HG02943 (cell line): ENCODE results near the gene ZNRD2.
A peak's percentile ranks its signal among the peaks of the same experiment; 100 is the strongest.
"Not testable (repeated sequence)": the region's sequence is repeated elsewhere in the genome, so short reads cannot be mapped to it uniquely, and the experiment has no call there.

Source experiments
- ATAC-seq: cut with Tn5 transposase; IDR thresholded peaks from one replicate; pipeline ENCODE4 v1.9.1; 2021; ENCODE audit warnings: mild to moderate bottlenecking, low read depth, moderate library complexity; ENCODE audit not compliant: unreplicated experiment

The ZNRD2 gene, protein sequence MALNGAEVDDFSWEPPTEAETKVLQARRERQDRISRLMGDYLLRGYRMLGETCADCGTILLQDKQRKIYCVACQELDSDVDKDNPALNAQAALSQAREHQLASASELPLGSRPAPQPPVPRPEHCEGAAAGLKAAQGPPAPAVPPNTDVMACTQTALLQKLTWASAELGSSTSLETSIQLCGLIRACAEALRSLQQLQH

DNA sequence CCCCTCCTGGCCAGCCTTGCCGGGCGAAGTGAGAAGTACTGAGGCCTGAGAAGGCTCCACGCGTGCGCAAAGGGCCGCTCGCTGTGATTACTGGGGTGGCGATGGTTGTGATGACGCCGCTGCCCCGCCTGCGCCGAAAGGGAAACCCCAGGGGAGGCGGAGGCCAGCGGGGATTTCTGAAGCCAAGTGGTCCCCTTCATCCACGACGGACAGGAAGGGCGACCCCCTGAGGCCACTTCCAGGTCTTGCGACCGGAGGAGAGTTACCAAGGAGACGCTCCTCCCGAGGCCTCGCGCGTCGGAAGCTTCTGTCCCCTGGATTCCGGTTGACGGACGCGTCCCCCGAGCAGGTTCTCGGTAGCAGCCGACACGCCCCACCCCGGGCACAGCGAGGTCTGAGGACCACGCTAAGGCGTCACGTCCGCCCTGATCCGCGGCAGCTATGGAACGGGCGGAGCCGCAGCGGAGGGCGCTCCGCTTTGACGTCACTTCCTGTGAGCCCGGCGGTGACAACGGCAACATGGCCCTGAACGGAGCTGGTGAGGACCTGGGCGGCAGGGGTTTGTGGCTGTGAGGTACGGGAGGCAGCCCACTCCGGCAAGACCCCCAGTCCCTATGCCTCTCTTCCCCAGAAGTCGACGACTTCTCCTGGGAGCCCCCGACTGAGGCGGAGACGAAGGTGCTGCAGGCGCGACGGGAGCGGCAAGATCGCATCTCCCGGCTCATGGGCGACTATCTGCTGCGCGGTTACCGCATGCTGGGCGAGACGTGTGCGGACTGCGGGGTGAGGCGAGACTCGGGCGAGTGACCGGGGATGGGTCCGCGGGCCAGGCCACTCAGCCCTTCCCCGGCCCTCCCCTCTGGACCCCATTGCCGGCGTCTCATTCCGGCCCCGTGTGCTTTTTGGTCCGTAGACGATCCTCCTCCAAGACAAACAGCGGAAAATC, at the start of gene ZNRD2:
TSS of gene ZNRD2 (plus strand) at position 505 of the 946 bp plus-strand sequence. CDS start at position 520, 15 bp downstream.
- ATAC-seq = peak; percentile 54

DNA sequence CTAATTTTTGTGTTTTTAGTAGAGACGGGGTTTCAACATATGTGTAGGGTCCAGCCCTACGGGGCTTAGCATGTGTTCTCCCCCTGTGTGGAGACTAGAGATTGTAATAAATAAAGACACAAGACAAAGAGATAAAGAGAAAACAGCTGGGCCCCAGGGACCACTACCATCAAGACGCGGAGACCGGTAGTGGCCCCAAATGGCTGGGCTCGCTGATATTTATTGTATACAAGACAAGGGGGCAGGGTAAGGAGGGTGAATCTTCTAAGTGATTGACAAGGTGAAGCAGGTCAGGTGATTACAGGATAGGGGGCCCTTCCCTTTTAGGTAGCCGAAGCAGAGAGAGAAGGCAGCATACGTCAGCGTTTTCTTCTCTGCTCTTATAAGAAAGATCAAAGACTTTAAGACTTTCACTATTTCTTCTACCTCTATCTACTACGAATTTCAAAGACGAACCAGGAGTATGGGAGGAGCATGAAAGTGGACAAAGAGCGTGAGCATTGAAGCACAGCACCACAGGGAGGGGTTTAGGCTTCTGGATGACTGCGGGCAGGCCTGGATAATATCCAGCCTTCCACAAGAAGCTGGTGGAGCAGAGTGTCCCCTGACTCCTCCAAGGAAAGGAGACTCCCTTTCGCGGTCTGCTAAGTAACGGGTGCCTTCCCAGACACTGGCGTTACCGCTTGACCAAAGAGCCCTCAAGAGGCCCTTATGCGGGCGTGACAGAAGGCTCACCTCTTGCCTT, 48.3 kb upstream of the ZNRD2 start:
- not testable (repeated sequence) for ATAC-seq

DNA sequence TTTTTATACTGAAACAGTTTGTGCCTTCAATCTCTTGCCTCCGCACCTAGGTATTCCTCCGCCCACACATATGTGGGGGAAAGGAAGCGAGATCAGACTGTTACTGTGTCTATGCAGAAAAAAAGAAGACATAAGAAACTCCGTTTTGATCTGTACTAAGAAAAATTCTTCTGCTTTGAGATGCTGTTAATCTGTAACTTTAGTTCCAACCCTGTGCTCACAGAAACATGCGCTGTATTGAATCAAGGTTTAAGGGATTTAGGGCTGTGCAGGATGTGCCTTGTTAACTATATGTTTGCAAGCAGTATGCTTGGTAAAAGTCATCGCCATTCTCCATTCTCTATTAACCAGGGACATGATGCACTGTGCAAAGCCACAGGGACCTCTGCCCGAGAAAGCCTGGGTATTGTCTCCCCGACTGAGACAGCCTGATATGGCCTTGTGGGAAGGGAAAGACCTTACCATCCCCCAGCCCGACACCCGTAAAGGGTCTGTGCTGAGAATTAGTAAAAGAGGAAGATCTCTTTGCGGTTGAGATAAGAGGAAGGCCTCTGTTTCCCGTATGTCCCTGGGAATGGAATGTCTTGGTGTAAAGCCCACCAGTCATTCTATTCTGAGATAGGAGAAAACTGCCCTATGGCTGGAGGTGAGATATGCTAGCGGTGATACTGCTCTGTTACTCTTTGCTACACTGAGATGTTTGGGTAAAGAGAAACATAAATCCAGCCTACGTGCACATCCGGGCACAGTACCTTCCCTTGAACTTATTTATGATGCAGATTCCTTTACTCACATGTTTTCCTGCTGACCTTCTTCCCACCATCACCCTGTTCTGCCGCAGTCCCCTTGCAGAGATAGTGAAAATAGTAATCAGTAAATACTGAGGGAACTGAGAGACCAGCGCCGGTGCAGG, 47.3 kb upstream of the ZNRD2 start:
- not testable (repeated sequence) for ATAC-seq

DNA sequence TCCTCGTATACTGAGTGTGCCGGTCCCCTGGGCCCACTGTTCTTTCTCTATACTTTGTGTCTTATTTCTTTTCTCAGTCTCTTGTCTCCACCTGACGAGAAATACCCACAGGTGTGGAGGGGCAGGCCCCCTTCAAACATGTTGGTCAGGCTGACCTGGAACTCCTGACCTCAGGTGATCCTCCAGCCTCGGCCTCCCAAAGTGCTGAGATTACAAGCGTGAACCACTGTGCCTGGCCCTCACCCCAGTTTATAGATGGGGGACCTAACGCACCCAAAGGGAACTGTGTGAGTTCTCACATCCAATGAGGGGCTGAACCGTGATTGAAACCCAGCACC, 46.7 kb upstream of the ZNRD2 start:
- ATAC-seq = not testable (repeated sequence)

DNA sequence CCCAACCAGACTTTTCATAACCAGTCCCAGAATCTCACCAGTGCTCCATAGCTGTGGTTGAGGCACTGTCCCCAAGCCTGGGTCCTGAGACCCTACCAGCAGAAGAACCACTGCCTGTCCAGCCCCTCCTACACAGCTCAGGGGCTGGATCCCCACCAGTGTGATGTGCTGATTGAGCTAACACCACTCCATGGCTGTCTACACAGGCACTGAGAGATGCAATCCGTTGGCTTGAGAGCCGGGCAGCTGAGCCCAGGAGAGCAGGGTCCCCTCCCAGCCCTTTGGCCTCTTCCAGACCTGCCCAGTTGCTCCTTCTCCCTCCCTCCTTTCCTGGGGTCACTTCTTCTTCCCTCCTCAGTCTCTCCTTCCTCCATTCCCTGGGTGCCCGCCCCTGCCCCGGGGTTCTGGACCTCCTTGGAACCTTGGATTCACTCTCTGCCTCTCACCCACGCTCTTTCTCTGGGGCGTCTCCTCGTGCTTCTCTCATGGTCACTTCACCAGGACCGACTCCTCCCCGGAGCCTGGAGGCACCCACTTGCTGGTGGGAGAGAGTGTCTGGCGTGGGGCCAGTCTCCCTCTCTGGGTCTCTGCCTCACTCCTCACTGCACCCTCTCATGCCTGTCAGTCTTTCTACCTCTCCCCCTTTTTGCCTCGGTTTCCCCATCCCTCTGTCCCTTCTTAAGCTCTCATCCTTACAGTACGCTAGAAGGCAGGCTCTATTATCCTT, 46.1 kb upstream of the ZNRD2 start:
- no peak for ATAC-seq

DNA sequence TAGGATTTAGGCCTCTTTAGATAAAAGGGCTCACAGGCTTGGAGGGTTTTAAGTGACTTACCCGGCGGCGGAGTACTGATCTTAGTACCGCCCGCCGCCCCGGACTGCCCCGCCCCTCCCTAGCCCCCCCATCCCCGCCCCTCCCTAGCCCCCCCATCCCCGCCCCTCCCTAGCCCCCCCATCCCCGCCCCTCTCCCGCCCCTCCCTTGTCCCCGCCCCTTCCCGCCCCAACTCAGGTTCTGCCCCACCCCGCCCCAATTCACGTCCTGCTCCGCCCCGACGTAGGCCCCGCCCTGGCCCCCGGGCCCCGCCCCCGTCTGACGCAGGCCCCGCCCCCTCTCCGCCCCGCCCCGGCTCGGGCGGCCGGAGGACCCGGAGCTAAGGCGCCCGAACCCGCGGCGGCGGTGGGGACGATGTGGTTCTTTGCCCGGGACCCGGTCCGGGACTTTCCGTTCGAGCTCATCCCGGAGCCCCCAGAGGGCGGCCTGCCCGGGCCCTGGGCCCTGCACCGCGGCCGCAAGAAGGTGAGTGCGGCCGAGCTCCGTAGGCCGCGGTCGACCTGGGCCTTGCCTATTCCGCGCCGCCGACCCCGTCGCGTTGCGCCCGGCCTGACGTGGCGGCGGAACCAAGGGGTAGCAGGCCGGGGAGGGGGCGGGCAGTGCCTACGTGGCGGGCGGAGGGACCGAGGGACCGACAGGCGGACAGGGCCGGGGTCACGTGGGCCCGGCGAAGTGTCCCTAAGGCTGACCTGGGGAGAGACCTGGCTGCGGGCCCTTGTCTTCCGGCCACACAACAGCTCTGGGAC, 45.3 kb upstream of the ZNRD2 start, which contains the start of gene SCYL1:
TSS of gene SCYL1 (plus strand) at position 343 of the 805 bp plus-strand sequence. CDS start at position 414, 71 bp downstream.
- ATAC-seq = no peak

DNA sequence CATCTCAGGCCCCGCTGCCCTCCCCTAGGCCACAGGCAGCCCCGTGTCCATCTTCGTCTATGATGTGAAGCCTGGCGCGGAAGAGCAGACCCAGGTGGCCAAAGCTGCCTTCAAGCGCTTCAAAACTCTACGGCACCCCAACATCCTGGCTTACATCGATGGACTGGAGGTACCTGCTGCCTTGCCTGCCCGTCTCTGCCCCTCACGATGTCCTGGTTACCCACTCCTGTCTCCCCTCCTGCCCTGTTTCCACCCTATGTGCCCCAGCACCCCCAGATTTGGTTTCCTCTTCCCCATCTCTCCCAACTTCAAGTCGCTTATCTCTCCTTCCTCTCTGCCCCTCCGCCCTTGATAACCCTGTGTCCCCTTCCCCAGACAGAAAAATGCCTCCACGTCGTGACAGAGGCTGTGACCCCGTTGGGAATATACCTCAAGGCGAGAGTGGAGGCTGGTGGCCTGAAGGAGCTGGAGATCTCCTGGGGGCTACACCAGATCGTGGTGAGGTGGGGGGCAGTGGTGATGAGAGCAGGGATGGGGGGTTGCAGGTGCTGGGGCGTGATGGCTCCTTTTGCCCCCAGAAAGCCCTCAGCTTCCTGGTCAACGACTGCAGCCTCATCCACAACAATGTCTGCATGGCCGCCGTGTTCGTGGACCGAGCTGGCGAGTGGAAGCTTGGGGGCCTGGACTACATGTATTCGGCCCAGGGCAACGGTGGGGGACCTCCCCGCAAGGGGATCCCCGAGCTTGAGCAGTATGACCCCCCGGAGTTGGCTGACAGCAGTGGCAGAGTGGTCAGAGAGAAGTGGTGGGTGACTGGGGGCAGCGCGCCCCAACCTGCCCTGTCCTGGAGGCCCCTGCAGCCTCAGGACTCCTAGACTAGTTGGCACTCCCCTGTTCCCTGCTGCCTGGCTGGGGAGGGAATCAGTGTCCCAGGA, 44.5 kb upstream of the ZNRD2 start:
- ATAC-seq = no peak

DNA sequence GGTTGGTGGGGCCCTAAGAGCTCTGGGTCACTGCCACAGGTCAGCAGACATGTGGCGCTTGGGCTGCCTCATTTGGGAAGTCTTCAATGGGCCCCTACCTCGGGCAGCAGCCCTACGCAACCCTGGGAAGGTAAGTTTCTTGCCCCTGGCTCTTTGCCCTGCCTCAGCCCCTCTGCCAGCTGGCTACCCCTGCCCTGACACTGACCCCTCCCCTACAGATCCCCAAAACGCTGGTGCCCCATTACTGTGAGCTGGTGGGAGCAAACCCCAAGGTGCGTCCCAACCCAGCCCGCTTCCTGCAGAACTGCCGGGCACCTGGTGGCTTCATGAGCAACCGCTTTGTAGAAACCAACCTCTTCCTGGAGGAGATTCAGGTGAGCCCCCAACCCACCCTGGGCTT, 43.5 kb upstream of the ZNRD2 start:
- ATAC-seq = no peak

DNA sequence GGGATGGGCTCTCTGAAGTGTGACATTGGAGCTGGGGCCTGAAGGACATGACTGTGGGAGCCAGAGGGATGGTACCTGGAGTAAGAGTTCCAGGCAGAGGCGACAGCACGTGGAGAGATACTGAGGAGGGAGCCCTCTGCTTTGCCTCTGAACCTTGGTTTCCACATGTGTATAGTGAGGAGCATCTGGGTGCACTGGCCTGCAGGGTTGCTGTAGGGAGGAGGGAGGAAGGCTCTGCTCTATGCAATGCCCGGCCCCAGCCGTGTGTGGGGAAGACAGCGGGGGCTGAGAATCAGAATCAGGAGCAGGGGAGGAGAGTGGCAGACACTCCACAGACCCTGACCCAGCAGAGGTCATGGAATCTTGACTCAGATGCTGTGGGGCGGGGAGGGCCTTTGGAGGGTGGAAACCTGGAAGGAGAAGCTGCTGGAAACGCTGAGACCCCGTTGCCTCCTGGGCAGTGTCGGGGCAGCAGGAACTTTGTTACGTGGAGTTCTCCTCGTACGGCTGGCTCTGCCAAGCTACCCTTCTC, 41.4 kb upstream of the ZNRD2 start:
- ATAC-seq = no peak

DNA sequence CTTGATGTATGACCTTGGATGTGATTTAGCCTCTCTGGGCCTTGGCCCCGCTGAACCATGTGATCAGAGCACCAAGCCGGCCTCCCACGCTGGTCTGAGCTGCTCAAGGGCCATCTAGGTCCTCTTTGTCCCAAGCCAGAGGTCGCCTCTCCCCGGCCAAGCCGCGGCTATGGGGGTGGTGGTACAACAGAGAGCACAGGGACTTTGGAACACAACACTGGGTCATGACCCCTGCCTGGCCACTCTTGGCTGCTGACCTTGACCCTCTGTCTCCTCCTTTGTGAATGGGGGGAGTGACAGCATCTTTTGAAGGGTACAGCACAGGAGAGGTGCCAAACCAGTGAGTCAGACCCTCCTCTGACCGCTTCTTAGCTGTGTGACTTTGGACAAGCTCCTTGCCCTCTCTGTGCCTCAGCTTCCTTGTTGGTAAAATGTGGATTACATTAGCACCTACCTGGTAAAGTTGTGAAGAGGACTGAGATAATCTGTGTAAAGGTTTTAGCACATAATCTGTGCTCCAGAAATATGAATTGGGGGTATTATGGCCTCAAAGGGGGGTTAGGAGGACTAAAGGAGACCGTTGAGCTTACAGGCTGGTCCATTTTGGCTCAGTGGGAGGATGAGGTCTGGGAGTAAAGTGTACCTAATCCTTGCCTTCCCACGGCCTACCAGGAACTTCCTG, 40.7 kb upstream of the ZNRD2 start:
- ATAC-seq = no peak

DNA sequence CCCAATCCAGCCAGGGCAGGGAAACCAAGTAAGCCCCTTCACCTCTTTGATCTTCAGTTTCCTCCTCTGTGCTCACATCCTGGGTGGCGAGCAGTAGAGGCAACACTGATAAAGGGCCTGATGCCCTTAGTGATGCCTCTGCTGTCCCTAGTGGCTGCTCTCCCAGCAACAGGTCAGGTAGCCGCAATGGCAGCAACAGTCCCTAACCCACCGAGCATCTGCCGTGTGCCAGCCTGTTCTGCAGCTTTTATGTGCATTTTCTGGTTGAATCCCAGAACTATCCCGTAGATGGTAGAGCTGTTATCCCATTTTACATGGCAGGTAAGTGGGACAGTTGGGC, 40.1 kb upstream of the ZNRD2 start:
- ATAC-seq = no peak

DNA sequence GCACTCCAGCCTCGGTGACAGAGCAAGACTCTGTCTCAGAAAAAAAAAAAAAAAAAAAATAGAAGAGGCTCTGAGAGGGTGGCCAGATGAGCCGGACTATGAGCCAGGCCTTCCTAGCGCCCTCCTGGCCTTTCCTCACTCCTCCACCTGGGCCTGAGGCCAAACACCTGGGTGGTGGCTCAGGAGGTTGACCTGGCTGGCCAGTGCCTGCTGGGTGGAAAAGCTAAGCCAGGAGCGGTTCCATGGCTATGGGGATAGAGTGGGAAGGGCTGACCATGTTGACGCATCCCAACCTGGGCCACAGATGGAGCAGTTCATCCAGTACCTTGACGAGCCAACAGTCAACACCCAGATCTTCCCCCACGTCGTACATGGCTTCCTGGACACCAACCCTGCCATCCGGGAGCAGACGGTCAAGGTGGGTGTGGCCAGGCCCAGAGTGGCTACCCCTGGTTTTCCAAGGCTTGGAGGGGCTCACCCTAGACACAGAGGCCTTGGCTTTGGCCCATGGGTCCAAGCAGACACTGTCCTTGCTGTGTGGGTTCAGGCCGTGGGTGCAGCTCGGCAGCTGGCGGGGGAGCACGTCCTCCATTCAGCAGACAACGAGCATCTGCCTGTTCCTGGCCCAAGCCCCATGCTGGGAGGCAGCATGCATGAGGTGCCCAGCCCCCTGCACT, 37.8 kb upstream of the ZNRD2 start:
- ATAC-seq = no peak

DNA sequence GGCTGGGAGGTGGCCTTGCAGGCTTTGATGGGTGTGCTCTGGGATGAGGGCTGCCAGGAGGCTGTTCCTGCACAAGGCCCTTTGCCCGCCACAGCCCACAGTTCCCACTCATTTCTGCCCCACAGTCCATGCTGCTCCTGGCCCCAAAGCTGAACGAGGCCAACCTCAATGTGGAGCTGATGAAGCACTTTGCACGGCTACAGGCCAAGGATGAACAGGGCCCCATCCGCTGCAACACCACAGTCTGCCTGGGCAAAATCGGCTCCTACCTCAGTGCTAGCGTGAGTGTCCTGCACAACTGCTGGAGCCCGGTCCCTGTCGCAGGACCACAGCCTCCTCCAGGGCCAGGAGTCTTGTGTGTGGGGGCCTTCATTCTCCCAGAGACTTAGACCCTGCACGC, 35.2 kb upstream of the ZNRD2 start:
- no peak for ATAC-seq

DNA sequence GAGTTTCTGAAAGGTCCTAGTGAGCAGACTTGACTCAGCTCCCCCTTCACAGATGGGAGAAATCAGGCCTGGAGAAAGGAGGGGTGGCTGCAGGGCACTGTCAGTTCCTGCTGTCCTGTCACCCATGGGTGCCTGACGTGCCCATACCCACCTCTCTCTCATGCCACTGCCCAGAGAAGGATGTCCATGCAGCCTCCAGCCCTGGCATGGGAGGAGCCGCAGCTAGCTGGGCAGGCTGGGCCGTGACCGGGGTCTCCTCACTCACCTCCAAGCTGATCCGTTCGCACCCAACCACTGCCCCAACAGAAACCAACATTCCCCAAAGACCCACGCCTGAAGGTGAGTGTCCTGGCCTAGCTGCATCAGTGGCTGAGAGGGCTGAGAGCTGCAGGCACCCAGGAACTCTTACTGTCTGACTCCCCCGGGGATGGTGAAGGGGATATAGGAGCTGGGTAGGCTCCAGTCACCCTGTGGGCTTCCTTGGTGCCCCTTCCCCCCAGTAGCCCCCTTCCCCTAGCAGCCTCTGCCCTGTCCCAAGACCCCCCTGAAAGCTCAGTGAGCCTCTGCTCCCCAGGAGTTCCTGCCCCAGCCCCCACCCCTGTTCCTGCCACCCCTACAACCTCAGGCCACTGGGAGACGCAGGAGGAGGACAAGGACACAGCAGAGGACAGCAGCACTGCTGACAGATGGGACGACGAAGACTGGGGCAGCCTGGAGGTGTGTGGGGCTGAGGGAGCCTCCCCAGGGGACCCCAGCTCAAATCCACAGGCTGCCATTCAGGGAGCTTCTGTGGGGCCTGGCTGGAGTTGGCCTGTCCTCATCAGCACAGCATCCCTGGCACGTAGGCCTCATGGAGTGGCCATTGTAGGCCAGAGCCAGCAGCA, 33.6 kb upstream of the ZNRD2 start:
- no peak for ATAC-seq

DNA sequence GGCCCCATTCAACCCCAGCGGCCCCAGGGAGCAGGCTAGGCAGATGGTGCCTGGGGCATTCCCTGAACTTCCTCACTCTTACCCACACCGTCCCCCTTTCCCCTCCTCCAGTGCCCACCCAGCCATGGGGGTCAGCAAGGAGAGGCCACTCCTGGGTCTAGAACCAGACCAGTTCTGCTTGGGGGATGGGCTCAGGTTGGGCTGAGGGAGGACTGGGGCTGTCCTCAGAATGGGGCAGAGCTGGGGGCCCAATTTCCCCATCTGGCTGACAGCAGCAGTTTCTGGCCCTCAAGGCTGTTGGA, 33.0 kb upstream of the ZNRD2 start:
- ATAC-seq = no peak
